Hepatocyte (in vitro differentiated cells): ENCODE data around the gene TPRX1. TPM values are rescaled to one million over a fixed set of nuclear protein-coding genes. Genes with fewer than 3 reads are reported as not detected.
A peak's percentile ranks its signal among the peaks of the same experiment; 100 is the strongest.
"Not testable (repeated sequence)": the region's sequence is repeated elsewhere in the genome, so short reads cannot be mapped to it uniquely, and the experiment has no call there.

ENCODE experiments used
- DNase-seq: peaks from one replicate; pipeline ENCODE4 v3.0.0-alpha.2; 2016; ENCODE audit warnings: low spot score
- H2AFZ ChIP-seq: fragments of 200-600 bp; sonication (generic); 2 replicates; pipeline ENCODE4 v1.6.0; 2016; ENCODE audit warnings: antibody characterized with exemption, mild to moderate bottlenecking
- H3K27ac ChIP-seq: fragments of 200-600 bp; sonication (generic); 2 replicates; pipeline ENCODE4 v1.5.1; 2016; ENCODE audit warnings: mild to moderate bottlenecking
- H3K27me3 ChIP-seq: fragments of 200-600 bp; sonication (generic); 2 replicates; pipeline ENCODE4 v1.6.1; 2016
- H3K36me3 ChIP-seq: fragments of 200-600 bp; sonication (generic); replicated peaks from 2 replicates; pipeline ENCODE4 v1.5.1; 2016; ENCODE audit warnings: low read depth; ENCODE audit not compliant: insufficient read depth
- H3K4me1 ChIP-seq: fragments of 200-600 bp; sonication (generic); 2 replicates; pipeline ENCODE4 v1.5.1; 2016; ENCODE audit warnings: mild to moderate bottlenecking, moderate library complexity; ENCODE audit not compliant: insufficient read depth
- H3K4me2 ChIP-seq: fragments of 200-600 bp; sonication (generic); 2 replicates; pipeline ENCODE4 v1.6.0; 2016
- H3K4me3 ChIP-seq: fragments of 200-600 bp; sonication (generic); 2 replicates; pipeline ENCODE4 v1.5.1; 2016; ENCODE audit warnings: mild to moderate bottlenecking
- H3K79me2 ChIP-seq: fragments of 200-600 bp; sonication (generic); 2 replicates; pipeline ENCODE4 v1.6.0; 2017; ENCODE audit warnings: mild to moderate bottlenecking
- H3K9me2 ChIP-seq: fragments of 200-600 bp; sonication (generic); replicated peaks from 2 replicates; pipeline ENCODE4 v1.6.0; 2017; ENCODE audit warnings: mild to moderate bottlenecking; ENCODE audit not compliant: insufficient read depth
- H3K9me3 ChIP-seq: fragments of 200-600 bp; sonication (generic); 2 replicates; pipeline ENCODE4 v1.5.1; 2016; ENCODE audit warnings: low read depth, mild to moderate bottlenecking
- H4K20me1 ChIP-seq: fragments of 200-600 bp; sonication (generic); 2 replicates; pipeline ENCODE4 v1.6.0; 2016; ENCODE audit warnings: mild to moderate bottlenecking; ENCODE audit not compliant: insufficient read depth, poor library complexity, severe bottlenecking
- CTCF ChIP-seq: fragments of 200-600 bp; sonication (generic); IDR thresholded peaks from 2 replicates; pipeline ENCODE4 v1.5.1; 2016; ENCODE audit warnings: antibody characterized with exemption, mild to moderate bottlenecking; ENCODE audit not compliant: poor library complexity
- EZH2 ChIP-seq: fragments of 200-600 bp; sonication (generic); IDR thresholded peaks from 2 replicates; pipeline ENCODE4 v1.6.1; 2016; ENCODE audit warnings: antibody characterized with exemption, mild to moderate bottlenecking, borderline replicate concordance
- EZH2phosphoT487 ChIP-seq: fragments of 200-600 bp; sonication (generic); IDR thresholded peaks from one replicate; pipeline ENCODE4 v1.6.1; 2018; ENCODE audit warnings: antibody characterized with exemption, mild to moderate bottlenecking, low read depth, moderate library complexity; ENCODE audit not compliant: unreplicated experiment, severe bottlenecking
- WGBS: methylation state at CpG from one replicate; pipeline ENCODE4 v1.1.6; 2016; ENCODE audit warnings: low lambda C conversion rate; ENCODE audit errors: missing lambda C conversion rate; 5-methylcytosine and 5-hydroxymethylcytosine counted together
- polyA plus RNA-seq: library from polyadenylated mRNA; unstranded; fragments of >200 nt; fragmentation: Nextera tagmentation; extraction: Ambion mirVana; gene quantifications from 2 replicates; pipeline ENCODE4 v1.2.1, GENCODE V29; 2016
- total RNA-seq: library from RNA; depleted of rRNA; stranded (reverse); fragments of >200 nt; gene quantifications from 2 replicates; pipeline ENCODE4 v1.2.3, GENCODE V29; 2014

TPRX1 gene
- total RNA-seq (not detected in 2 replicates), polyA plus RNA-seq (not detected in 2 replicates)

GRCh38 chr19:47804451-47804850 lies at the start of gene TPRX1:
TPRX1 (minus strand) TSS chr19:47804551; CDS start chr19:47804539, 12 bp downstream.
- not testable (repeated sequence) for H3K27me3 ChIP-seq, H3K27ac ChIP-seq, H3K4me3 ChIP-seq, H3K9me2 ChIP-seq, H3K4me2 ChIP-seq, H3K79me2 ChIP-seq, H3K9me3 ChIP-seq, H3K4me1 ChIP-seq, H3K36me3 ChIP-seq, DNase-seq, H2AFZ ChIP-seq, H4K20me1 ChIP-seq
- WGBS, result 78% methylated on average over 5 of the region's 5 CpGs

GRCh38 chr19:47853003-47853402 lies 48.7 kb upstream of the TPRX1 start:
- no peak overlapping the region for H3K4me3 ChIP-seq
- 82% methylated on average over 5 of the region's 5 CpGs for WGBS
- H3K9me2 ChIP-seq, result no peaks in the 10 kb centered on the region
- no peaks in the 10 kb centered on the region for H4K20me1 ChIP-seq
- H3K36me3 ChIP-seq, result no peaks in the 10 kb centered on the region
- no peak for DNase-seq
- no peak overlapping the region for H2AFZ ChIP-seq
- H3K79me2 ChIP-seq, result no peaks in the 10 kb centered on the region
- H3K27ac ChIP-seq, result no peak overlapping the region
- no peak for TF ChIP-seq EZH2
- no peak for TF ChIP-seq CTCF
- TF ChIP-seq EZH2phosphoT487, result no peak
- H3K4me1 ChIP-seq, result peaks cover 8% of the 10 kb centered on the region
- H3K4me2 ChIP-seq, result no peak overlapping the region
- H3K27me3 ChIP-seq, result peaks cover 7% of the 10 kb centered on the region
- no peaks in the 10 kb centered on the region for H3K9me3 ChIP-seq

GRCh38 chr19:47848823-47849473 lies 44.6 kb upstream of the TPRX1 start:
- Histone ChIP-seq H3K4me3 (no peak overlapping the region), H3K4me1 (peaks cover 8% of the 10 kb centered on the region), H3K4me2 (peak overlapping the region; percentile 69), H3K79me2 (no peaks in the 10 kb centered on the region), H3K36me3 (no peaks in the 10 kb centered on the region), H3K9me2 (no peaks in the 10 kb centered on the region), H2AFZ (peak overlapping the region; percentile 68), H3K9me3 (no peaks in the 10 kb centered on the region), H4K20me1 (no peaks in the 10 kb centered on the region), H3K27me3 (peaks cover 7% of the 10 kb centered on the region), H3K27ac (no peak overlapping the region)
- 1% methylated on average over 22 of the region's 22 CpGs for WGBS
- peak; percentile 58 for TF ChIP-seq CTCF
- no peak for TF ChIP-seq EZH2phosphoT487
- DNase-seq, result peak; percentile 51

- Histone ChIP-seq H3K27ac (no peak overlapping the region), H3K9me3 (no peaks in the 10 kb centered on the region), H3K4me1 (peaks cover 8% of the 10 kb centered on the region), H3K9me2 (no peaks in the 10 kb centered on the region), H2AFZ (peak overlapping the region; percentile 68), H3K4me2 (peak overlapping the region; percentile 69), H3K79me2 (no peaks in the 10 kb centered on the region), H3K4me3 (no peak overlapping the region), H3K36me3 (no peaks in the 10 kb centered on the region), H3K27me3 (peaks cover 7% of the 10 kb centered on the region), H4K20me1 (no peaks in the 10 kb centered on the region)
- 47% methylated on average over 10 of the region's 10 CpGs for WGBS
- TF ChIP-seq CTCF, result no peak
- TF ChIP-seq EZH2, result no peak
- no peak for TF ChIP-seq EZH2phosphoT487
- DNase-seq, result no peak
Observed at GRCh38 chr19:47848425-47848822, 44.1 kb upstream of the TPRX1 start.
